HG03159 (cell line): ENCODE measurements around the gene AATK.
"Not testable (repeated sequence)": the region's sequence is repeated elsewhere in the genome, so short reads cannot be mapped to it uniquely, and the experiment has no call there.

ENCODE experiments used
- ATAC-seq: cut with Tn5 transposase; IDR thresholded peaks from one replicate; pipeline ENCODE4 v1.9.1; 2021; ENCODE audit warnings: mild to moderate bottlenecking, moderate library complexity; ENCODE audit not compliant: unreplicated experiment

AATK gene

DNA sequence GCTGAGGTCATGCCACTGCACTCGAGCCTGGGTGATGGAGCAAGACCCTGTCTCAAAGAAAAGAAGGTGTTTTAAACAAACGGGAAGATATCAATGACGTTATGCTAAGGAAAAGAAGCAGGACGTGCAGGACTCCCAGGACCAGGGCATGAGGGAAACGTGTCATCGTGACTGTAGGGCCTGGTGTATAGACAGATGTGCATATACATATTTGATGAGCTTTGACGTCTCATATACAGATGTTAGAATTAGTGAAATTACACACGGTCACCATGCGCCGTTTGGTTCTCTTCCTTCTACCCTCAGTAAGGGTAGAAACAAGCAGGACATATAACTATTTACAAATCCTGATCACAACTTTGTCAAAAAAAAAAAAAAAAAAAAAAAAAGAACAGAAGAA is 18.3 kb downstream of the AATK start:
- ATAC-seq, result no peak

DNA sequence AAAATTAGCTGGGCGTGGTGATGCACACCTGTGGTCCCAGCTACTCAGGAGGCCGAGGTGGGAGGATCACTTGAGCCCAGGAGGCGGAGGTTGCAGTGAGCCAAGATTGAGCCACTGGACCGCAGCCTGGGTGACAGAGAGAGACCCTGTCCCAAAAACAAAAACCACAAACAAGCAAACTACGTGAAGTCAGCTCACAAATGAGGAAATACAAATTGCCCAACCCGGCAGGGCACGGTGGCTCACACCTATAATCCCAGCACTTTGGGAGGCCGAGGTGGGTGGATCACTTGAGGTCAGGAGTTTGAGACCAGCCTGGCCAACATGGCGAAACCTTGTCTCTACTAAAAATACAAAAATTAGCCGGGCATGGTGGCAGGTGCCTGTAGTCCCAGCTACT is 19.8 kb downstream of the AATK start:
- ATAC-seq, result not testable (repeated sequence)

DNA sequence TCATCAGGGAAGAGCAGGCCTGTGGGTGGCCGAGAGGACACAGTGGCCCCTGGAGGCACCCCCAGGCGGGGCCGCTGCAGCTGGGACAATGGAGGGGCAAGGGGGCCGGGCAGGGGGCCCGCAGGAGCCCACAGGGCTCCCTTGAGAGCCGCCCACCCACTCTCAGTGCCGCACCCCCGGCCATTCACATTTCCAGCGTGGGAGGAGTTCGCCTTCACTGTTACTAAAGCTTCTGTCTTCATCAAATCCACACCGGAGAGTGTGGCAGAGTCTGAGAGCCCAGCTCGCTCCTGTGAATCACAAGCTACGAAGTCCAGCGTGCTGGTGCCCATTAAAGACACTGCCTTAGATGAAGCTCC is 21.6 kb downstream of the AATK start:
- no peak for ATAC-seq

DNA sequence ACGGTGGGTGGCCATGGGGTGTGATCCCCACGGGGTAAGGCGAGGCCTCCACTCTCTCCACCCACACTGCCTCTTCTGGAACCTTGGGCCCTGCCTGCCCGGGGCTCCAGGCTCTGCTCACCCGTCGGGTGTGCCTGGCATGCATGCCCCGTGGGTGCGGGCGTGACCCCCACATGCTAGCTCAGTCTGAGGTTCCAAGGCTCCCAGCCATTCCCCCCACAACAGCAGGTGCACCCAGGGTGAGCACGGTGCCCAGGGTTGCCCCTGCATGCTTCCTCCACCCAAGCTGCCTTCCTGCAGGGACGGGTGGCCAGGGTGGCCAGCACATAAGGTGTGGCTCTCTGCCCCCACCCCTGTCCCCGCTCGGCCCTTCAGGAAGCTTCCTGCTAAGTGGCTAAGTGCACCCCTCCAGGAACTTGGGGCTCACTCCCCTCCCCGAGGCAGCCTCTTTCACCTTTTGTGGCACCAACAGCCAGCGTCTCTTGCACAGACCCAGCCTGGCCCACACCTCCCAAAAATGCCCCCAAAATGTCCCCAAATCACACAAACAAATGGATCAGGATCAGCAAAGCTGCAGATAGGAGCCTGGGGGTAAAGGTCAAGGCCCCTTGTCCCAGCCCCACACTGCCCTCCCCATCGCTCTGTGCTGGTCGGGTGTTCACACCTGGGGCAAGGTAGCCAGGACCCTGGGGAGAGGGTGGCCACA is 22.2 kb downstream of the AATK start:
- ATAC-seq, result no peak

DNA sequence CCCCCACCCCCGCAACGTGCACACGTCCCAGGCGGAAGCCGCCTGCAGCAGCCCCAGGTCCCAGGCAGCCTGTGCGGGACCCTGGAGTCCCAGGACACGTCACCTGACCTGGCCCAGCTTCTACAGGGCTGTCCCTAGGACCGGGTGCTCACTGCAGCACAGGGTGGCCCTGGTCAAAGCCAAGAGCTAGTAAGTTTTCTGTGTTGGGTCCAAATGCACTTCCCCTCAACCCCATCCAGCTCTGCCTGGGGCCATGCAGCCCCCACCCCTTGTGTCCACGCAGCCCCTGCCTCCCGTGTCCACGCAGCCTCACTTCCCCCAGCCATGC is 22.9 kb downstream of the AATK start:
- no peak for ATAC-seq

DNA sequence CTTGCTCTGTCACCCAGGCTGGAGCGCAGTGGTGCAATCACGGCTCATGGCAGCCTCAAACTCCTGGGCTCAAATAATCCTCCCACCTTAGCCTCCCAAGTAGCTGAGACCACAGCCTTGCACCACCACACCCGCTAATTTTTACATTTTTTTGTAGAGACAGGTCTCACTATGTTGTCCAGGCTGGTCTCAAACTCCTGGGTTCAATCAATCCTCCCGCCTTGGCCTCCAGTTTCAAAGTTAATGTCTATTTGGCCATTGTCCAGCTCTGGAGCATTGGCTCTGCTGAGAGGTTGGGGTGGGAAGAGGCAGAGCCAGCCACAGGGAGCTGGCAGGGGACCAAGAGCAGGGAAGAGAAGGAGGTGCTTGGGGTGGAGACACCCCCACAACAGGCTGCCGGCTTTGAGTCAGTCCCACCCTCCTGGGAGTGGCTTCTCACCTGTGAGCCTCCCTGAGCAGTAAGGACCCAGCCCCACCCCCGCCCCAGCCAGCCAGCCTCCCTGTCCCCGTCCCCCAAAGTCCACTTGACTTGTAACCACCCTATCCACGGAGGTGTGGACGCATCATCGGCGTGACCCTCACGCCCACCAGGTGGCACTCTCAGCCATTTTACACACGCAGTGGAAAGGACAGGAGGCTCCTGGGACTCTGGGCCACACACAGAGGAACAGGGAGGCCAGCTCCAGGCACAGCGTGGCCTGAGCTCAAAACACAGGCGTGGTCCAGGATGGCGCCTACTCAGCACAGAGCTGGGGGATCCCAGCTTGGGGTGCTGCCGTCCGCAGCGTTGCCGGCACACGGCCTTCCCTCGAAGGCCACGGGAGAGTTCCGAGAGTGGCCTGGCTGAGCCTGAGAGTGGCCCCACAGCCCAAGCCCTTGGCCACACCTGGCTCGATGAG is 23.5 kb downstream of the AATK start:
- no peak for ATAC-seq

DNA sequence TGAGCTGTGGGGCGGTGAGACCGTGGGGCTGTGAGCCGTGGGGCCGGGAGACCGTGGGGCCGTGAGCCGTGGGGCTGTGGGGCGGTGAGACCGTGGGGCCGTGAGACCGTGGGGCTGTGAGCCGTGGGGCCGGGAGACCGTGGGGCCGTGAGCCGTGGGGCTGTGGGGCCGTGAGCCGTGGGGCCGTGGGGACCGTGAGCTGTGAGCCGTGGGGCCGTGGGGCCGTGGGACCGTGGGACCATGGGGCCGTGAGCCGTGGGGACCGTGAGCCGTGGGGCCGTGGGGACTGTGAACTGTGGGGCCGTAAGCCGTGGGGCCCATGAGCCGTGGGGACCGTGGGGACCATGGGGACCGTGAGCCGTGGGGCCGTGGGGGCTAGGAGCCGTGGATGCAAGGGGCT is 25.3 kb downstream of the AATK start:
- no peak for ATAC-seq

DNA sequence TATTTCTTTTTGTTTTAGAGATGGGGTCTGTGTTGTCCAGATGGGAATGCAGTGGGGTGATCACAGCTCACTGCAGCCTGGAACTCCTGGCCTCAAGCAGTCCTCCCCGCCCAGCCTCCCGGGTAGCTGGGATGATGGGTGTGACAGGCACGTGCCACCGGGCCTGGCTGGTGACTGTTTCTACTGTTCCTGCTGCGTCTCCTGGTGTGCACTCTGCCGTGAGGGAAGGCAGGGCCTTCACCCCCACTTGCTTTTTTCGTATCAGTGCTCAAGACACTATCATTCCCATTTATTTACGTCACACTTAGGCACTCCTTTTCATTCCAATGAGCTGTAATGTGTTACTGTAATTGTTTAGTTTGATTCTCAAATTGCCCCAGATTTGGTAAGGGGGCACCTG is 26.0 kb downstream of the AATK start:
- no peak for ATAC-seq

DNA sequence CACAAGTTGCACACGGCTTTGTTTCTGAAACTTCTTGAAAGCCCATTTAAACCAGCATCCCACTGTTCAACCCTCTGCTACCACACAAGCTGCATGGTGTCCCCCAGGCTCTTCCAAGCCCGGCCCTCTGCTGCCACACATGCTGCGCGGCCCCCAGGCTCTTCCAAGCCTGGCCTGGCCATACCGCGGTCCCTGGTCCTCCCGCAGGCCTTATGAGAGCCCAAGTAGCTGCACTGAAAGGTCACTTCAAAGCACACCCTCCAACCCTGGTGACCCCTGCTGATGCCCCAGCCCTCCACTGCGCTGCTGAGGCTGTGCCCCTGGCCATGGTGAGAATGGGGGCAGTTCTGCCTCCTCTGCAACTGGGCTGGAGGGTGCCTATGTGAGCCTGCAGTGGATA is 26.6 kb downstream of the AATK start:
- ATAC-seq, result no peak

DNA sequence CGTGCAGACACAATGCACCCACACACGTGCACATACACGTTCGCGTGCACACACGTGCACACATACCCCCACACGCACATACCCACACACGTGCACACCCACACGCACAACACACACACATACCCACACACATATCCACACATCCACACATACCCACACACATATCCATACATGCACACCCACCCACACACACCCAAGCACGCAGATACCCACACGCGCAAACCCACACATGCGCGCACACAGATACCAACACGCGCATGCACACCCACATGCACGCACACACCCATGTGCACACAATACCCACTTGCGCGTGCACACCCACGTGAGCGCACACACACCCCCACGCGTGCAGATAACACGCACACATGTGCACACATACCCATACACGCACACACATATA is 27.5 kb downstream of the AATK start:
- ATAC-seq, result no peak

DNA sequence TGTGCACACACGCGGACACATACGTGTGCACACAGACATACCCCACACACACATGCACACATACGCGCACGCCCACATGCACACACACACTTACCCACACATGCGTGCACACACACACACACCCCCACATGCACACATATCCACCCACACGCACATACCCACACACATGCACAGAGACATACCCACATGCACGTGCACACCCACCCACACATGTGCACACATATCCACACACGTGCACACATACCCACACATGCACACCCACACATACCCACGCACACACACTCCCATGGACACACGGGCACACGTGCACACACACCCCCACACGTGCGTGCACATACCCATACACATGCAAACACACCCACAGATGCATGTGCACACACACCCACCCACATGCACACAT is 27.9 kb downstream of the AATK start:
- no peak for ATAC-seq

DNA sequence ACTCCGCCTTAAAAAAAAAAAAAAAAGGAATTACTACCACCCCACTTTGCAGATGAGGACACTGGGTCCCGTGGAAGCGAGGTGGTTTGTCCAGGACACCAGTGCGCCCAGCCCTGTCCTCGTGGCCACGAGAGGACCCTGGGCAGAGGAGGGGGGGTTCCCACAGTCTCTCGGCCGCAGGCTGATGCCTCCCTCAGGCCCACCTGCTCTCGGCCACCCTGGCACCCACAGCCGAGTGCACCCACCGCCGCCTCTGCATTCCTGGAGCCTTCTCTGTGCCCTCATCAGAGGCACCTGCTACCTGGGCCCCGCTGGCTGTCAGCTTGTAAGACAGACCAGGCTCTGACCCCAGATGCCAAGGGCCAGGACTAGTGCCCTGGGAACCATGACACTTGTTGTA is 28.8 kb downstream of the AATK start:
- ATAC-seq, result no peak

DNA sequence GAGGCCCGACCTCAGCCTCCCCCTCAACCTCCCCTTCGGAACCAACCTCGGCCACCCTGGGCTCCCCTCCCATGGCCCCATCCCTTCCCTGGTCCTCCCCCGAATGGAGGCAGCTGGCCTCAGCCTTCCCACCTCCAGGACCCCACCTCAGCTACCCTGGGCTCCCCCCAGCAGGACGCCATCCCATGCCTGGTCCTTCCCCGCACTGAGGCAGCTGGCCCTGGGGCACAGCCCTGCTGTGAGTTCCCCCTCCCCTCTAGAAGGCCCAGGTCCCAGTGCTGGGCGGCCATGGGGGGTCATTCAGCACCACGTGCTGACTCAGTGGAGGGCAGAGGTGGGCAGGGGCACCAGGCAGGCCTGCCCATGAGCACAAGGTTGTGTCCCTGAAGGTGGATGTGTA is 29.7 kb downstream of the AATK start:
- ATAC-seq, result no peak

DNA sequence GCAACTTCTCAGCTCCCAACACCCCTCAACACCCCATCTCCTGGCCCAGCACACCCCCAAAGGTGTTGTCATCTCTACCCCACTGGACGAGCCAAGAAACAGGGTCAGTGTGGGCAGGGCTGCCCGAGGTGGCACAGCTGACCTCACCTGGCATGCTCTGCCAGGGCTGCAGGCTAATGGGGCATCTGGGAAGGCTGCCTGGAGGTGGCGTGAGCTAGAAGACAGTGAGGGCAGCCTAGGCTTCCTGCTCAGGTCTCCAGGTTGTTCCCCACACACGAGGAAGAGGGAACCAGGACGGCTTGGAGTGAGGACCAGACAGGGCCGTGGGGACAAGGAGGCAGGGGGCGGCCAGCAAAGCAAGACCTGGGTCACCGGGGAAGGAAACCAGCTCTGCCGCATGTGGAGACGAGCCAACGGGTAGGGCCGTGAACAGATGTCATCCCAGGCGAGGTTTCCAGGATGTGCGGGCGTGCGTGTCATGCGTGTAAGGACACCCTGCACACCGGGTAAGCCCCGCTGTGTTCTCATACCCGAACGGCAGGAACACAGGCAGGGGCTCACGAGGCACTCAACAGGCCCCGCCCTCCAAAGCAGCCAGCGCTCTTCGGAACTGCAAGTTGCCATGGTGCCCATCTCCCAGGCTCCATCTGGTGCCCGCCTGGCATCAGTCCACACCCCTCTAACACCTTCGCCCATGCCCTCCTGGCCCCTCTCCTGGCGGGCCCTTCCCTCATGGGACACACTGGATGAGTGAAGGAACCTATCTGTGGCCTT is 30.3 kb downstream of the AATK start:
- ATAC-seq, result no peak

DNA sequence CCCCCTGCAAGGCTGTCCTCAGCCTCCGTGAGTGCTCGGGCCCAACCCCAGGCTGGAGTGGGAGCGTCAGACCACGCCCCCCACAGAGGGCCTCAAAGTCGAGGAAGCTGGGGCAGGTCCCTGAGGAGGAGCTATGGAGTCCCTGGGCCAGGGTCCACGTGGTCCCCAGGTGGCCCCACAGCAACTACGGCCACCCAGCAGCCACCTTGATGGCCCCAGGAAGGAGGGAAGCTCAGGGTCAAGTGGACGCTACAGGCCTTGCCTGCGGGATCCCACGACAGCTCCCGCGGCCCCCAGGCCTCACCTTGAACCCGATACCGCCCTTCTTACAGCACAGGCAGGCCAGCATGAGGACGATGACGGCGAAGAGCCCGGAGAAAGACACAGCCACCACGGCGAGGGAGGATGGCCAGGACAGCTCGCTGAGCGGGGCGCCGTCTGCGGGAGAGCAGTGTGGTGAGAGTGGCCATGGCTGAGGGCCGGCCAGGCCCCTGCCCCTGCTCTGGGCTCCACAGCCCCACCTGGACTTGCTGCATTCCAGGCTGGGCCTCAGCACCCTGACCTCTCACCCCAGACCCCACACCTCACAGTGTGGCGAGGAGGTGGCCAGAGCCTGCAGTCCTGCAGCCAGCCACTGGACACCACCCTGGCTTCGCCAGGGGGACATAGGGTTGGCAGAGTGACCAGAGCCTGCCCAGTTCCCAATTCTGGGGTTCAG is 31.8 kb downstream of the AATK start:
- ATAC-seq, result no peak

DNA sequence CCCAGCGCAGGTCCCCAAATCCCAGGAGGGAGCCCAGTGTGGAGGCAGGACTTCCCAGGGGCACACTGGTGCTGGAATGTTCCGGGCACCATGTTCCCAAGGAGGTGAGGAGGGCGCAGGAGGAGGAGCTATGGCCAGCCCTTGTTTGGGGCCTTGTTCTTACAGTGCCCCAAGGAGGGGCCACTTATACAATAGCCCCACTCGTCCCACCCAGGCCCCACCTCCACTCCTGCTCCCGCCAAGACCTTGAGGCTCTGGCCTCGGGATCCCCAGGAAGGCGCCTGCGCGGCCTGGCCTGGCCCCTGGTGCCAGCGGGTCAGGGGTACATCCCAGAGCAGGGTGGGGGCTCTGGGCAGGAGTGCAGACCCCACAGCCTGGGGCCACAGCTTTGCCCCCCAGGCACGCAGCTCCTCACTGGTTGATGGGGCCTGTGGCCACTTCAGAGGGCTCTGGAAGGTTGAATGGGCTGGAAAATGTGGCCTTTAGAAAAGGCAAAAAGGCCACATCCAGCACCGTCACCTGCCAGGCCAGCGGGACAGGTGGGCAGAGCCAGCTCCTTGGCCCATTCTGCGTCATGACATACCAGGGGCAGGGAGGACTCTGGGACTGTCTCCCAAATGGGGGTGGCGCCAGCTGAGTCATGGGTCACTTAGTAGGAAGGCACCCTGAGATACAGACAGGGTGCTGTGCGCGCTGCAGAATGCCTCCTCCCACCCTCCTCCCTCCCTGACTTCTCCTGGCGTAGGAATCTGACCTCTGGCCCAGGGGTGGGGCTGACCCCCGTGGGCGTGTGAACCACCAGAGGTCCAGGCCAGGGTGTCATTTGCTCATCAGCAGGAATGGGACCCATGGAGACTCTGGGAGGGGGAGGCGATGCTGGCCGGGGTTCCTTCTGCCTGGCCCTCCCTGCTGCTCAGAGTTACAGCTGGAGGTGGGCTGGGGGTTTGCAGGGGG is 33.0 kb downstream of the AATK start:
- no peak for ATAC-seq

DNA sequence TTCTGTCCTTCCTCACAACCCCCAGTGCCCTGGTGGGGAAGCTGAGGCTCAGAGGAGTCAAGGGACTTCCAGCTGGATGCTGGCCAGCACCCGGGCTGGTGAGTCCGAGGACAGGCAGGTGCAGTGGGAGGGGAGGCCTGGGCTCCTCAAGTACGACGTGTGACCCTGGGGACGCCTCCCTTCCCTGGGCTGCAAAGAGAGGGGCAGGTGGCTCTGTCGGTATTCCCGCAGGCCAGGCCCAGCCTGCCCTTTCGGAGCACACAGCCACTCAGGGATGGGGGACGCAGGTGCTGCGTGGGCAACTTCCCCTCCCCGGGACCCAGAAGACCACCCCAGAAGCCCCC is 33.9 kb downstream of the AATK start:
- ATAC-seq, result no peak

DNA sequence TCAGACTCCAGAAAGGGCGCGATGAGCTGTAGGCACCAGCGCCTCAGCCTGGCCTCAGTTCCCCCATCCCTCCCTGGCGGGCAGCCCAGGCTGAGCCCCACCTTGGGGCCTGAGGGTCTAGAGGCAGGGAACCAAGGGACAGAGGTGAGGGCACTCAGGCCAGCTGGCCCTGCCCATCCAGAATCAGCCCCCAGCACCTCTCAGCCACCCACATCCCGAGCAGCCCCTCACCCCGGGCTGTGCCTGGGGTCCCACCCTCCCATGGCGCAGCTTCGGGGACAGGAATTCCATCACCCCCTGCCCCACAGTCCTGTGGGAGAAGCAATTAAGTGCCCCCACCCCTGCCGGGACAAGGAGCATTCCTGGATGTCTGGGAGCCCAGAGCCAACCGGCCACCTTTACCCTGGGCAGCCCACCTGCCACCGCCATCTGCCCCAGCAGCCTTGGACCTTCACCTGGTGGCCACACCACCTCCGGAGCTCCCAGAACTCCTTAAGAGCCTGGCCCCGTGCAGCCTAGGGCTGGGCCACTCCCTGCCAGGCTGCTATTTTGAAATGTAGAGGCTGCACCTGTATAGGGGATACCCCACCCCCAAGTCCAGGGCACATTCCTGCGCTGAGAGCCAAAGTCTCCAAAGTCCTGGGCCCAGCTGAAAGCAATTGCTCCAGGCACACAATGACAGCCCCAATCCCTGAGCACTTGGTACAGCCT is 34.4 kb downstream of the AATK start:
- no peak for ATAC-seq
